Measurements from ENCODE around the gene PDGFRA.
"Not testable (repeated sequence)": the region's sequence is repeated elsewhere in the genome, so short reads cannot be mapped to it uniquely, and the experiment has no call there.

PDGFRA gene

DNA sequence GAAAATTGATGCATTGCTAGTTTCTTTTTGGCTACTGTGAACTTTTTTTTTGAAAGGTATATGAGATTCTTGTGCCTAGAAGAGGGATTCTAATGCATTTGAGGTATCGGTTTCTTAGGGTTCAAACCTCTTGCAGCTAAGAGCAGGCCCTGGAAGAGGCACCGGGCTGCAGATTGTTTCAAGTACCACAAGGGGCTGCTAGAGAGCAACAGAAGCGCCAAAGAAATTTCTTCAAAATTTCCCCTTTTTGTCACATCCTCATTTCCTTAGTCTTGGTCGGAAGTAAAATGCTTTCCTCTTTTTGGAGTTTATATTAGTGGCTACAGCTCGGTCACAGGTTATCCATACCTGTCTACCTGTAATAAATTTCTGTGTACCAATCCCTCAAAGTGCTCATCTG lies 89.8 kb downstream of the PDGFRA start:
- DNase-seq (ENCODE audit: low read depth): peak; percentile 37

DNA sequence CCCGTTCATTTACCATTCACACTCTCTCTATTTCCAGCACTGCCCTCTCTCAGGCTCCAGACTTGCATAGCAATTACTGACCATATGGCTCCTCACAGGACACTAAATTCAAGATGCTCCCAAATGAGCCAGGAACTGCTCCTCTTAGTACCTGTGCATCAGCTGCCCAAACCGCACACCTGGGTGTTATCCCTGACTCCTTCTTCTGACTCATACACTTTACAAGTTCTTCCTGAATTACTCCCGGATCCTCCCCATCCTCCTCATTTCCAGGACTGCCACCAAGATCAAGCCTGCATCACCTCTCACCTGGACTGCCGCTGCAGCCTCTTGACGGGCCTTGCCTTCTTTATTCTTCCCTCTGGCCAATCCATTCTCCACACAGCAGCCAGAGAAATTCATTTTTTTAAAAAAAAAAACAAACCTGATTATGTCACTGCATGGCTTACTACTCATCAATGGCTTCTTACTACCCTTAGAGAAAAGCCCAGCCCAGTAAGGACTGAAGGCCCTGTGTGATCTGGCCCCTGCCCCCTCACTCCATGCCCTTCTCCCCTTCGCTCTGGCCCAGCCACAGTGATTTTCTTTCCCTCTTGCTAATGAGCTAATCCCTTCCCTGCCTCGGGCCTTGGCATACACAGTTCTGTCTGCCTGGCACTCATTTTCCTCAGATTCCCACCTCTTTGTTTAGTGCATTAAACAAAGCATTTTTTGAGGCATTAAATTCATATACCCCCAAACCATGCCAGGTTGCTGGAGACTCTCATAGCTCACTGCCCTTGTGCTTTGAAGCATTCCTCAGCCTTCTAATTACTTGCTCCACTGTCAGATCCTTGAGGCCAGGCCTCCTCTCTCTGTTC lies 92.0 kb downstream of the PDGFRA start:
- DNase-seq (ENCODE audit: low read depth): no peak

GRCh38 chr4:54322818-54323417 lies 93.8 kb downstream of the PDGFRA start:
- DNase-seq (ENCODE audit: low read depth): peak; percentile 20

DNA sequence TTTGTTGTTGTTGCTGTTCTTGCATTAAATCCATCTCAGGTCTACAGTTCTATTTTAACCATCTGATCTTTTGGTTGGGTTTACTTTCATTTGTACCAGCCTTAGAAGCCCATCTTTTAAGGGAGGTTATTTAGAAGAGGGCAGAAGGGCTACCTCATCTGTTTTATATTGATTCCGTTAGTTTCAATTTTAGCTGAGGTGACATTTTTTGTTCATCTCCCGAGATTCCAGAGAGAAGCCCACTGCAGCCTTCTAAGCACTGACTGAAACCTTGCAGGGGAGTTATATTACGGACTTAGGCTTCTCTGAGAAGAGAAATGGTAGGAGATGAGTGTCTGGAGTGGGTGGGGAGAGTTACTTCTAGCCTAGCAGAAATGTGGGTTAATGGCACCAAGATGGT lies 101.8 kb downstream of the PDGFRA start:
- DNase-seq (ENCODE audit: low read depth): no peak

DNA sequence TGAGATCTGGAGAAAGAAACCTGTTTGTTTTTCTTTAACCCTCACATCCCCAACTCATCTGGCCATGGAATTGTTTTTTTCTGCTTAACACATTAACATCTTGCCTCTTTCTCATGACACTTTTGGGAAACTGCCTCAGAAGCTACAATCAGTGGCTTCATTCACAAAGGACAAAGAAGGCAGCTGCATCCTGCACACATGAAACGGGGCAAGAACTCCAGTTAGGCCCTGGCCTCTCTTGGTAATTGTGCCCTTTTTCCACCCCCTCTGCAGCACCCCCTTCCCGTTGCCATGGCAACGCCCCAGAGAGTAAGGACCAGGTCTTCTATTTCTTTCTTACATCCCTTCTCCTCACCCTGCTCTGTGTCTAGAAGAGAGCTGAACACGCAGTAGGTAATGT lies 103.4 kb downstream of the PDGFRA start:
- no peak for DNase-seq (ENCODE audit: low read depth)

- DNase-seq (ENCODE audit: low read depth): no peak
These were observed 104.6 kb downstream of the PDGFRA start for GRCh38 chr4:54333657-54334056.

DNA sequence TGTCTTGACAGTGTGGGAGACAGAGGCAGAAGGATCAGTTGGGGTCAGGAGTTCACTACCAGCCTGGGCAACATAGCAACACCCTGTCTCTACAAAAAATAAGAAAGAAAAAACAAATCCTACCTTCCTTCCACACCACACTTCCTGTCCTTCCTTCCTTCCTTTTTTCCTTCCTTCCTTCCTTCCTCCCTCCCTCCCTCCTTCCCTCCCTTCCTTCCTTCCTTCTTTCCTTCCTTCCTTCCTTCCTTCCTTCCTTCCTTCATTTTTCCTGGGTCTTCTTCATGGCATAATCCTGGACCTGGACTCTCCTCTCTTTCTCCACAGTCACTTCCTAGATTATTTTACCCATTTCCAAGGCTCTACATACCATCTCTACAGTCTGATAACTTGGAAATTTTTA lies 105.7 kb downstream of the PDGFRA start:
- DNase-seq (ENCODE audit: low read depth): not testable (repeated sequence)

DNA sequence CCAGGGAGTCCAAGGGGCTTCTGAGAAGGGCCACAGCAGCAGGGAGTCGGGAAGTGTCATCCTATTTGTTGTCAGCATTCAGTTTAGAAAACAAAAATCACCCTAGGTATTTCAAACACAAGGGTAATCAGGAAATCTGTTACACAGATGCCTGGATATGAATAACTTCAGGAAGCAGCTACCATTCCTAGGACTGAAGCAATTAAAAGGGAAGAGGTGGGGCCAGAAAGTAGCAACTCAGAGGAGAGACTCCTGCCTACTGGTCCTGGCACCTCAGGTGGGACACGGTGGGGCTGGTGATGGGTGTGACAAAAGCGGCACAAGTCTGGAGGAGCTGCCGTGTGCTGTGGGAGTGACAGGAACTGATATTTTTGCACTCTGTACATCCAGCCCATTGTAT lies 107.9 kb downstream of the PDGFRA start:
- DNase-seq (ENCODE audit: low read depth): no peak

DNA sequence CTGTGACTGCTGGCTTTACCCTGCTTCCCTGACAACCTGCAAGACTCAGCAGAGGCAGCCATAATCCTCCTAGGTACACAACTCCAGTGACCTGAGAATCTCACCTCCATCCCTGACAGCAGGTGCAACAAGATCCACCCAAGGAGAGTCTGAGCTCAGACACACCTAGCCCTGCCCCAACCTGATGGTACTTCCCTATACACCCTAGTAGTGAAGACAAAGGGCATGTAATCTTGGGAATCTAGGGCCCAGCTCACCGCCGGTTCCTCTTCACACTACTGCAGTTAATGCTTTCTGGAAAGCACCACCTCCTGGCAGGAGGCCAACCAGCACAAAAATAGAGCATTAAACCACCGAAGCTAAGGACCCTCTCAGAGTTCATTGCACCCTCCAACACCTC lies 113.0 kb downstream of the PDGFRA start:
- not testable (repeated sequence) for DNase-seq (ENCODE audit: low read depth)
